Activated CD4-positive, alpha-beta T cell treated with anti-CD3 and anti-CD28 coated beads, Interleukin-10, Interleukin-2, amounts not matched to agents 100 ng/mL and 50 ng/mL, durations not matched to agents 16 hours and 8 hours (primary cell): ENCODE measurements around the gene SNCAIP.
"Not testable (repeated sequence)": the region's sequence is repeated elsewhere in the genome, so short reads cannot be mapped to it uniquely, and the experiment has no call there.

ENCODE experiments used
- DNase-seq: peaks from one replicate; pipeline ENCODE4 v3.0.0-alpha.2; 2020

The SNCAIP gene

DNA sequence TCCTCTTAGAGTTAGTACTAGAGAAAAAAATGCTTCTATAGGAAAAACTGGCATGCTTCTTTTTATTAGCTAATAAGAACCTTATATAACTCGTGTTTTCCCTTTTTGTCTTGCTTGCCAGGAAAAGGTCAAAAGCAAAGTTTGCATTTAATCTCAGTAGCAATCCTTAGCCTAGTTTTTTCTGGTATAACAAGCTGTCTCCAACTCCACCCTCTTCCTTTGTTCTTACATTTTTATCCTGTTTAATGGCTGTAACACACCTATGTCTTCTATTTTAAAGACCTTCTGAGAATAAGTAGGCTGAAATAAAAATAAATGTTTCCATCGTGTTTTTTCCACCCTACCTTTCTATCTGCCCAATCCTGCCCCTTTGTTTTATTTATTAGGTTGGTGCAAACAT is 158.3 kb downstream of the SNCAIP start:
- no peak for DNase-seq

DNA sequence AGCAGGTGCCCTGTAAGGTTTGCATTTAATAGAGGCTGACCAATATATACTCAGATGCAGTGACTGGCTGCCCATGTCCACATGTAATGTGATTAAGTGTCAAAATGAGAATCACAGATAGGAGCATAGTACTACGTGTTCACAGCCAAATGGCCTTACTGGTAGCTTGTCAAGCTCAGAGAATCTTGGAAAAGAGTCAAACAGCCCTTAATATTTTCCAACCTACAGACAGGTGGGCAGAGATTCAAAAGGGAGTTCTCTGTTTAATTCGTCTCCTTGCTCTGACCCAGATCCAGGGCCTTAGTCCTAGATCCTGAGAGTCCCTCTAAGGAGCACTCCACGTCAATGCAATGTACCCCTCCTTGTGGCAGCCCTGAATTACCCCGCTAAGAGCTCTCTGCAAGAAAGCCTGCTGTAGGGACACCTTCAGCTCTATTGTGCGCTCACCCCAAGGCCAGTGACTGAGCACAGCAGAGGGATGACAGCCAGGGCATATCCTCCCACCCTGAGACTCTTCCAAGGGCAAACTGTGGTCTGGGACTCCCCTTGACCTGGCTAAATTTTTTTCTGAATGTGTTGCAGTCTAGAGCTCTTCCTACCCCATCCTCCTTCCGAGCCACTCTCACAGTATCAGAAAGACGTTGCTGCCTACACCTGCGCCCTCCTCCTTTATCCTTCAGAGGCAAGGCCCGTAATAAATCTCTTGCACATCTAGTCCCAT is 159.2 kb downstream of the SNCAIP start:
- DNase-seq = no peak

DNA sequence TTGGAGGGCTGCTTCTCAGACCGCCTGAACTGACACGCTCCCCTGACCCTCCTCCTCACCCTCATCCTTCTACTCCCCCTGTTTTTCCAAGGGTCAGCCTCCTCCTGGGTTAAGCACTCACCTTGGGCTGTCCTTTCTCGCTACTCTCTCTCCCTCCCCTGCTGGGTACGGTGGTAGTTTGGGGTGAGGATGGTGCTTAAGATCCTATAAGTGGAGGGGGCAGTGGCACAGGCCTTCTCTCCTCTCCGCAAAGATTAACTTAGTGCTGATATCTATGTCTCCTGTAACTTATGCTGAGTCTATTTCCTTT is 159.7 kb downstream of the SNCAIP start:
- DNase-seq = no peak

DNA sequence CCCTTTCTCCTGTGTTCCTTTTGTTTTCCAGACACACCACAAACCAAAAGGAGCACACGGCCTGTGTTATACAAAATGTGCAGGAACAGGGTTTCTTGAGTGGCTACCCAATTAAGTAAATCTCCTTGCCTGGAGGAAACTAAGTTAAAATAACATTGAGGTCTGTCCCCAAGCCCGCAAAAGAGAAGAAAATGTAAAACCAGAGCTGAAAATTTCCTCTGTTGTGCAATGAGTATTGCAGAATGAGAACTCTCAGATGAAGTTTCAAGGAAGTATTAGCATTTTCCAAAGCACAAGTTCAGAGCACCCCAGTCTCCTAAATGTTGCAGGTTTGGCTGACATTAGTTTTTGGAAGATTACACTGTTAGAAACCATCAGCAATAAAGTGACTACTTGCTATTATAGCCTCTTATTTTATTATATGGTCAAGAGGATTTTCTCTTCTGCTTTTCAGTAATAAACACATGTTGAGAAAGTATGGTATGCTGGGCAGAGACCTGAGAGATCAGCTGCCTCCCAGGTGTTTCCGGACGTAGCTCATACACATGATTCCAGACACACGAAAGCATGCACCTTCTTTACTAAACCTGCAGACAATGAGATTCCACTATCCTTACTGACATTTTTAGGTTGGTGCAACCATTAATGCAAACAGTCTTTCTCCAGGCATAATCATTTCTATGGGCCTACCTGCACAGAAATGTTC is 161.3 kb downstream of the SNCAIP start:
- DNase-seq = no peak

DNA sequence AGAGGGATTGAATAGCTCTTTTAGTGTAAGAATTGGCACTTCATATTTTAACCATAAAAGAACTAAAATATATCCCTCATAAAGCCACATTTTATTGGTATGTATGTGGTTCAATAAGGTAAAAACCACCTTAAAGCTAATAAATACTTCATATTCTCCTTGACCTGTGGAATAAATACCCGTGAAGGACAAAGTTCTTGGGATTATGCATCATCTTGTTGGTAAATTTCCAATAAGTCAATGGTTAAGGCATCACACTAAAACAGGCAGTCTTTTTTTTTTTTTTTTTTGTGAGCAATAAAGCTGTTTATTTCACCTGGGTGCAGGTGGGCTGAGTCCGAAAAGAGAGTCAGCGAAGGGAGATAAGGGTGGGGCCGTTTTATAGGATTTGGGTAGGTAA is 161.9 kb downstream of the SNCAIP start:
- no peak for DNase-seq

DNA sequence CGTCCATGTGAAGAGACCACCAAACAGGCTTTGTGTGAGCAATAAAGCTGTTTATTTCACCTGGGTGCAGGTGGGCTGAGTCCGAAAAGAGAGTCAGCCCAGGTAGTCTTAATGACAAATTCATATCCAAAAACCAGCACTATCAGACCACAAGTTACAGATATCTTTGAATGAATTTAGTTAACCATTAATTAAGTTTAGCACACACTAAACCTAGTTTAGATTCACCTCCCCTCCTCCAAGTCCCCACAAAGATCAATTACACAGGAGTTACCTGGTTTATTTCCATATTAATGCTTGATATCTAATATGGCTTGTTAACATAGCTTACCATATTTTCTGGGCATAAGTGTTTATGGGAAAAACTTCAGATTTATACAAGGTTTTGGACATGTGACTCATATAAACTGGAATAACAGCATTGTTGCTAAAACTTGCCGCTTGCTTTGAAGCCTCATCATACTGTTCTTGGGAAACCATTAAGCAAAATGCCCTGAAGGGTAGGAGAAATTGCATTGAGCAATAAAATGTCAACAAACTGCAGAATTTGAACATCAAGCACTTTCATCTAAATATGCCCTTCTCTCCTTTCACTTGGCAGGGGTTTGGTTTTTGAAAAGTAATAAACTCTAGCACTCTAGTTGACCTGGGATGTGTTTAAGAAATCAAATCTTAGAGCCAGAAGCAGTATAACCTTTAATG is 166.9 kb downstream of the SNCAIP start:
- no peak for DNase-seq

DNA sequence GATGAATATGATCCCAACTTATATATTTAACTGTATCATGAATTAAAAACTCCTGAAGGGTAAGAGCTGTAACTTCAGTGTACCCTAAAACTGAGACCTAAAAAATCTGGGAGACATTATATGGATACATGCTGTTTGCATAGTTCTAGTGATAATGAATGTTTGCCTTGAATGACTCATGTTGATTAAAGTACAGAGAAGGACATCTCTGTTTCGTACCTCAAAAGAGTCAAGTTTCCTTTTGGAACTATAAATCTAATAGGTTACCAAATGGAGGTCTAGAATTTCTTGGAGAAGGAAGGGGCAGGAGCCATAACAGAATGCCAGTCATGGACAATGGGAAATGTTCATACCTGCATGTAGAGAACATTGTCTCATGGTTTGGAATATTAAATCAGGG is 168.1 kb downstream of the SNCAIP start:
- no peak for DNase-seq

DNA sequence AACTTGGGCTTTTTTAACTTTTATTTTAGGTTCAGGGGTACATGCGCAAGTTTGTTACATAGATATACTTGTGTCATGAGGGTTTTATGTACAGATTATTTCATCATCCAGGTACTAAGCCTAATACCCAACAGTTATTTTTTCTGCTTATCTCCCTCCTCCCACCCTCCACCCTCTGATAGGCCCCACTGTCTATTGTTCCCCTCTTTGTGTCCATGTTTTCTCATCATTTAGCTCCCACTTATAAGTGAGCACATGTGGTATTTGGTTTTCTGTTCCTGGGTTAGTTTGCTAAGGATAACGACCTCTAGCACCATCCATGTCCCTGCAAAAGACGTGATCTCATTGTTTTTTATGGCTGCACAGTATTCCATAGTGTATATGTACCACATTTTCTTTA is 172.1 kb downstream of the SNCAIP start:
- DNase-seq = no peak

DNA sequence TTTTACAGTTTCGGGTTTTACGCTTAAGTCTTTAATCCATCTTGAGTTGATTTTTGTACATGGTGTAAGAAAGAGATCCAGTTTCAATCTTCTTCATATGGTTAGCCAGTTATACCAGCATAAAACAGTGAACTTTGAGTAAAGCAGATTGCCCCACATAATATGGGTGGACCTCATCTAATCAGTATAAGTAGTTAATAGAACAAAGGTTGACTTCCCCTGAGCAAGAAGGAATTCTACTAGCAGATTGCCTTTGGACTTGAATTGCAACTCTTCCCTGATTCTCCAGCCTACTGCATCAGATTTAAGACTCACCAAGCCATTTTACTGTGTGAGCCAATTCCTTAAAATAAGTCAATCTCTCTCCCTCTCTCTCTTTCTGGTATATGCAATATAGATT is 173.2 kb downstream of the SNCAIP start:
- DNase-seq = no peak

DNA sequence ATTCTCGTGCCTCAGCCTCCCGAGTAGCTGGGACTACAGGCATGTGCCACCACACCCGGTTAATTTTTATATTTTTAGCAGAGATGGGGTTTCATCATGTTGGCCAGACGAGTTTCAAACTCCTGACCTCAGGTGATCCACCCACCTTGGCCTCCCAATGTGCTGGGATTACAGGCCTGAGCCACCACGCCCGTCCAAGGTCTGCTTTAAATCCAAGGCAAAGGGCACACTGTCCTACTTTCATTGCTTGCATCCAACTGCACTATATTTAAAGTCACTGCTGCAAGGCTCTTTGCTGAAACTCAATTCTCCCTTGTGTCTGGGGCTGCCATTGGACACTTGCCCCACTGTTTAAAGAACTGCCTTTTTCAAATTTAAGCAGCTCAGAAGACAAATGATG is 174.6 kb downstream of the SNCAIP start:
- not testable (repeated sequence) for DNase-seq

DNA sequence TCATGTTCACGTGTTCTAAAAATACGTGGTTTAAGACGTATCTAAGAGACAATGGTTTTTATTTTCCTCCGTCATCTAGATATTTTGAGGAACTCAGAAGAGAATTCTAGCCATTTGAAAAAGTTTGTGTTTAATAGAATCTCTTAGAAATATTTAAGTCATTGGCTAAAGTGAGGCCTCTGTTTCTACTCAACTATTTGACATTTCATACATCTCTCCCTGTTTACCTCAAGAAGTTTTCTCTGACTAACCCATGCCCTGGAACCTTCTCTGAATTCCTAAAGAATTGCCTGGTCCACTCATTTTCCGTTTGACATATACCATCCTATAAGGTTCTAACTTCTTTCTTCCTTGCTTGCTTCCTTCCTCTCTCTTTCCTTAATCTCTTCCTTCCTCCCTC is 178.7 kb downstream of the SNCAIP start:
- DNase-seq = no peak

DNA sequence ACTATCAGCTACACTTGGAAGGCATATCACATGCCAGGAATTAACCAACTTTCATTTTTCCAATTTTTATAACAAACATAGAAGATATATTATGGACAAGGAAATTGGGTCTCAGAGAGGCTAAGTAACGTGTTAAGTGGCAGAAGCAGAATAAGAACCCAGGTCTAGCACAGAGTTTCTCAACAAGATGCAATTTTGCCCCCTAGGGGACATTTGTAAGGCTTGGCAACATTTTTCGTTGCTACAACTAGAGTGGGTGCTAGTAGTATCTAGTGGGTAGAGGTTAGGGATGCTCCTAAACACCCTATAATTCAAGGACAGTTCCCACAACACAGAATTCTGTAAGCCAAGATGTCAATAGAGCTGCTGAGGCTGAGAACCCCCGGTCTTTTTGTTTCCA is 180.6 kb downstream of the SNCAIP start:
- DNase-seq = no peak

DNA sequence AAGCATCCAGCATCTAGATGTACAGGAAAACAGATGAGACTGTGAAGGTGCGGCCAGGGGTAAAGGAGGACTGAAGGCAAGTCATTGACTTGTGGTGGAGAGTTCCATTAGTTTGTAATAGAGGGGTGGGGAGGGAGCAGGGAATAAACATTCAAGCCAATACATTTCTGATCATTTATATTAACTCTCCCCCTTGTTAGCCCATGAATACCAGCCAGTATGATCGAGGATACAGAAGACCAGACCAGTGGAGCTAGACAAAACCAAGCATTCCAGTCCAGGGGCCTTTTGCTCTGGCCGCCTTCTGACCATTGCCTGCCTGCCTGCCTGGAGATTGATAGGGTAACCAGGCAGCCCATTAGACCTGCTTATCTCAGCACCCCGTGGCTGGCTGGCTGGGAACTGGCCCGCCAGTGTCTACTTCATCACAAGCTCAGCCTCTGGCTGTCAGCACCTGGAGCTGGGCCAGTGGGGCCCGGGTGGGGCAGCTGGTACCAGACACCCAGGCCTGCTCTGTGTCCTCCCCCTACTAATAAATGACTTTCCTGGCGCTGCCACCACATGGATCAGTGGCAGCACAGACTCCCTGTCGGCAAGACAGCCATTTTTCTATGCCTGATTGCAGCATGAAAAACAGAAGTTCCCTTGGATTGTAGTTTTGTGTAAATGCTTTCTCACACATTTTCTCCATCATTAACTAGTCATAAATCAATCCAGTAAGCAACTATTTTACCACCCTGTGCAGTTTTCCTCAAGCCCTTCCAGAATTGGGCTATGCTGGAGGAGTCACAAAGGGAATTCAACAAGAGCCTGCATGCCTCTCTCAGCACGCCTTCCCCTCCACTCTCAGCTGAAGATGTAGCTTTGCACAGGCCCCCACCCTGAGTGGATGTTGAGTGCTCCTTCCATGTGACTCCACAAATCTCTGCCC is 181.3 kb downstream of the SNCAIP start:
- no peak for DNase-seq

DNA sequence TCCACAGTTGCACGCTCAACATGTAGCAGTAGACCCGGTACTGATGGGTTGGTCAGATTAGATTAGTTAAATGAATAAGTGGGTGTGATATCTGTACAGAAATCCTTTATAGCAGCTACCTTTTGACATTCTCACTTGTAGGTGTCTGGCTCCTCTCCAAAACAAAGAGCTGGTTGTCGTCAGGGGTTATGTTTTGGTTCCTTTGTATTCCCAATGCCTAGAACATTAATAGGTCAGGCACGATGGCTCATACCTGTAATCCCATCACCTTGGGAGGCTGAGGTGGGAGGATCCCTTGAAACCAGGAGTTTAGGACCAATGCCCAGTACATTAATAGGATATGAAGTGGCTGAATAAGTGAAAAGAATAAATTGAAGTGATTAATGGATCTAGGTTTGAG is 182.1 kb downstream of the SNCAIP start:
- DNase-seq = no peak

DNA sequence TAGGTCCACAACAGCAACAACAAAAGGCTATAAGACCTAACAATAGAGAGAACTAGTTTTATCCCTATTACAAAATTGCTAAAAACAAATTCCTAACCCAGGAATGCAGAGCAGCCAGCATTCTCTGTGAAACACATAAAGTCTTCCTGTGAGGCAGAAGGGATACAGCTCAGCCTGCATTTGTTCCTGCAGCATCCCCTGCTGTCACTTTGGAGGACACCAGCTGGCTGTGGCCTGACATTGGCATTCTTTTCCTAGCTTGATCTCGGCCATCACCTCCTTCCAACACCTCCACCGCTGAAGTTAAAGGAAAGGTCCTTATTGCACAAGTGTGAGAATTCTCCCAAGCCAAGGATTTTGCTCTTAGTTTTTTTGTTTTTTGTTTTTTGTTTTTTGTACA is 186.1 kb downstream of the SNCAIP start:
- no peak for DNase-seq

DNA sequence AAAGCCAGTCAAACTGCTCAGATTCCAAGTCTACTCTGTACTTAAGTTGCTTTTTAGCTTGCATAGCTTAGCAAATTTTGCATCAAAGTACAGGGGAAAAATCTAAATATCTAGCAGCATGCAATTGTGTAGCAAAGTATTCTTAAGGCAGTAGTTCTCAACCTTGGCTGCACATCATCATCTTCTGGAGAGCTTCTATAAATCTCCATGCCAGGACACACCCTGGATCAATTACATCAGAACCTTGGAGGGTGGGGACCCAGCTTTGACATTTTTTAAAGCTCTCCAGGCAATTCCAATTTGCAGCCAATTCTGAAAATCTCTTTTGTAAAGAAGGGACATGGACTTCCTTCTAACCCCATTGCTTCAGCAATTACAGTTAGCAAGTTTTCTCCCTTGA is 187.5 kb downstream of the SNCAIP start:
- DNase-seq = no peak

DNA sequence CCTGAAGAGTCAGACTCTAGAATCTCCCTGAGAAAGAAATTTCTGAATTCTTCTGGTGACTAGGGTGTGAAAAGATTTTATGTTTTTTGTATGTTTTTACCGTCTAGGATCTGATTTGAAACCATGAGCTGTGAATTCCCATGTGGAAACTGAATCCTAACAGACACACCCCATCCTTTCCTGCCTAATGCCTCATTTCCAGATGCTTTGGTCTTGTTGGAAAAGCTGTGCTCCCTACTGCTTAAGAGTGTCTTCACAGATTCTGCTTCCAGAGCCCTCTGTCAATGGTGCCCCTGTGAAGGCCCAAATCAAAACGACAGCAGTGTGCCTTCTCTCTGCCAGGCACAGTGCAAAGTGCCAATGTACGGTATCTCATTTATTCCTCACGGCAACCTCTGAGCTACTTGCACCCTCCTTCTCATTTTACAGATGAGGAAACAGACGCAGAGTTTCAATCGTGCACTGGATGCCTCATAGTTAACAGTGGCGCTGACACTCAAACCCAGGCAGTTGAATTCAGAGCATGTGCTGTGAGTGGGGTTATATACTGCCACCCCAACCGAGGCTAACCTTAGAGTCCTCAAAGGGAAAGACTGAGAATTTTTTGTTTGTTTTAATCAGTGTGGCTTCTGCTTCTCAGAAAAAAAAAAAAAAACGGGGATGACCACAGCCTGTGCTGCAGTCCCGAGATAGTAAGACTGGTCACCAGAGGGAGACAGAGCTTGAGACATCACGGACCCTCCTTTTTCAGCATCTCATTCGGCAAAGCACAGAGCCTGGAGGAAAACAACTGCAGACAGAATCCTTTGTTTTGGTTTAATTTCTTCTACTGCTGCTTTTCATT is 188.4 kb downstream of the SNCAIP start:
- no peak for DNase-seq

DNA sequence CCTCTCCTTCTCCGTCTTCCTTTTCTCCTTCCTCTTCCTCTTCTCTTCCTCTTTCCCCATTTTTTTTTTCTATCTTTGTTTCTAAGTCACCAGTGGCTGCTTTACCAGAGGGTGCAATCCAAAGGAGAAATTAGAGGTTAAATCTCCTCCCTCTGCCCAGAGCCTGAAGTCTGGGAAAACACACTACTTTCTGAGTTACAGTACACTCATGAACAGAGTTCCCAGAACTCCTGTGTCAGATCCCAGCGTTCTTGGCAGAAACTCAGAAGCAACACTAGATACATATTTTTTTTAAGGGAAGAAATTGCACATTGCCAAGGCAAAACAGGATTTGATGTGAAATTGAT is 189.0 kb downstream of the SNCAIP start:
- no peak for DNase-seq

DNA sequence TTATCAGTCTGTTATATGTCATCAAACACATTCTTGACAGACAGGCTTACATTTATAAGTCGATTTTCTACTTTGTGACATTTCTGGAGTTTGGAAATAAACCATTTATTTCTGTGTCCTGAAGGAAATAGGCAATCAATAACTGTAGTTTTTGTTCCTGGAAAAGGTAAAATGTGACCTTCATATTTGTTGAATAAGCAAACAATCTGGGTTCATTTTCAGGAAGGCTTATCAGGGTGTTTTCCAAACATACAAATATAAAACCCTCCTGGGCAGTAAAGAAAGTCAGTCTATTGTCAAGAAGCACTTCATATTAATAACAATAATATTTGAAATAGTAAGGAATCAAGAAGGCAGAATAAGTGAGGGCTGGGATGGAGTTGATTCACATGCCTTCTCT is 195.0 kb downstream of the SNCAIP start:
- no peak for DNase-seq

DNA sequence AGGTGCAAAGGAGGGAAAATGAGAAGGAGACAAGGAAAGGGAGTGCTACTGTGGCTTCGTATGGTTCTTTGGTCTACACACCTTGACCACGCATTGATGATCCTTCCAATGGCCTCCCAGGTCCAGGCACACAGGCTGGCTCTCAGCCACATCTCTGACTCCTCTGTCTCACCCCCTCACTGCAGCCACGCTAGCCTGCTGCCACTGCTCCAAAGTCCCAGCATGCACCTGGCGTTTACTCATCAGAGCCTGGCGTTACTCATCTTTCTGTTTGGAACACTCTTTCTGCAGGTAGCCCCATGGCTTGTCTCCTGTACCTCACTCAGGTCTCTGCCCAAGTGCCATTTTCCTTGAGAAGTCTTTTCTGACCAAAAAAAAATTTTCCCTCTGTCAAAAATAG is 195.5 kb downstream of the SNCAIP start:
- no peak for DNase-seq

DNA sequence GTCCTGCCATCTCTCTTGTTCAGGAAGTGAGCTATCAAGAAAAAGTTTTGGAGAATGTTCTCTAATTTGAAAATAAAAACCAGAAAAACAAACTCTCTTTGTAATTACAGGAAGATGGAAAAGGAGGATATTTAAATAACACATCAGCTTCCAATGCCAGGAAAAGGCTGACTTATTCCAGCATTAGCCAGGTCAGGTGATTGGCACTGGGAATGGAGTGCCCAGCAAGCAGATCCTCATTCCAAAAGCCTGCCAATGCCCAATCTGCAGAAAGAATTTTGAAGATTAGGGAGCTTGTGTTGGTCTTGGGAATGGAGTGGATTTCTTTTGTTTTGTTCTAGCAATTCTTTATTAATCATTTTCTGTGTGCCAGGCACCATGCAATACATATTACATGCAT is 196.6 kb downstream of the SNCAIP start:
- no peak for DNase-seq
